ENCODE results near the gene MORN1. TPM values are rescaled to one million over a fixed set of nuclear protein-coding genes. Genes with fewer than 3 reads are reported as not detected.

Gene MORN1
- total and polyA plus RNA-seq, 2 experiments from 2014 or later = 4.8 to 11.1 TPM

- no peak for TF ChIP-seq ZNF462 (CRISPR knock-in tag; IDR thresholded peaks at IDR 0.05)
- no peak for TF ChIP-seq CREB1 (CRISPR knock-in tag; IDR thresholded peaks at IDR 0.05; ENCODE audit: low read depth)
- no peak for TF ChIP-seq NANOG (IDR thresholded peaks at IDR 0.05; ENCODE audit: borderline replicate concordance)
- no peak for TF ChIP-seq ETS1 (IDR thresholded peaks at IDR 0.05)
- no peak for TF ChIP-seq ZNF114 (CRISPR knock-in tag; IDR thresholded peaks at IDR 0.05)
- TF ChIP-seq REST (IDR thresholded peaks at IDR 0.05; ENCODE audit: unreplicated experiment) = no peak
- TF ChIP-seq STAT1 (IDR thresholded peaks at IDR 0.05; ENCODE audit: unreplicated experiment) = no peak
- TF ChIP-seq JUNB (IDR thresholded peaks at IDR 0.05; ENCODE audit: unreplicated experiment) = no peak
- TF ChIP-seq ZNF331 (CRISPR knock-in tag; IDR thresholded peaks at IDR 0.05; ENCODE audit: low read depth) = no peak
- no peak for TF ChIP-seq POLR2AphosphoS5 (IDR thresholded peaks at IDR 0.05; ENCODE audit: low read depth)
Observed at GRCh38 chr1:2294033-2294724, 97.2 kb downstream of the MORN1 start (continued).

Data from GM23338 (cell line).